Measurements from ENCODE around the gene ZFYVE16. TPM values are rescaled to one million over a fixed set of nuclear protein-coding genes. Genes with fewer than 3 reads are reported as not detected.

Gene ZFYVE16
- total RNA-seq, 1 experiment from 2014 or later = 21.9 TPM

- Histone ChIP-seq H4K91ac (ENCODE audit: insufficient read length, low read depth, low read length) (no peak overlapping the region), H2BK120ac (ENCODE audit: low read depth, low read length, poor library complexity, severe bottlenecking) (no peak overlapping the region), H3K4me2 (ENCODE audit: insufficient read depth, insufficient read length, low read length) (no peak overlapping the region), H2AFZ (ENCODE audit: low read length) (no peak overlapping the region), H2BK5ac (ENCODE audit: insufficient read length, low read length) (no peak overlapping the region), H4K8ac (replicated peaks; ENCODE audit: insufficient read length, low read depth, low read length) (no peak overlapping the region), H3K79me1 (ENCODE audit: insufficient read depth, low read depth, low read length, poor library complexity, severe bottlenecking) (peaks cover 7% of the 10 kb centered on the region), H3K79me2 (ENCODE audit: insufficient read depth, low read length) (peaks cover 5% of the 10 kb centered on the region; the same call in 1 of the 2 replicates), H3K9ac (ENCODE audit: extremely low read depth, insufficient read length, low read length) (no peak overlapping the region), H2BK12ac (ENCODE audit: insufficient read length, low read depth, low read length) (no peak overlapping the region), H3K23ac (ENCODE audit: insufficient read length, low read depth, low read length) (no peak overlapping the region), H2BK20ac (ENCODE audit: low read depth, low read length, poor library complexity, severe bottlenecking) (no peak overlapping the region), H3K9me3 (ENCODE audit: control insufficient read depth, low read depth, low read length) (no peaks in the 10 kb centered on the region), H3K14ac (ENCODE audit: insufficient read depth, low read length) (no peak overlapping the region), H2AK5ac (ENCODE audit: insufficient read length, low read length) (no peak overlapping the region), H3K4me1 (ENCODE audit: insufficient read depth, low read length) (peaks cover 2% of the 10 kb centered on the region; the same call in 1 of the 2 replicates), H2BK15ac (ENCODE audit: low read depth, low read length) (no peak overlapping the region), H3K56ac (ENCODE audit: insufficient read length, low read depth, low read length) (no peak overlapping the region), H3K27me3 (ENCODE audit: insufficient read depth, low read length) (no peaks in the 10 kb centered on the region), H3T11ph (ENCODE audit: low read length) (no peak overlapping the region), H3K23me2 (ENCODE audit: insufficient read length, low read depth, low read length, poor library complexity, severe bottlenecking) (peaks cover 2% of the 10 kb centered on the region), H3K18ac (ENCODE audit: insufficient read length, low read depth, low read length) (no peak overlapping the region), H4K20me1 (ENCODE audit: control insufficient read depth, insufficient read depth, insufficient read length) (no peaks in the 10 kb centered on the region), H3K27ac (ENCODE audit: insufficient read length, low read depth, low read length) (no peak overlapping the region), H3K4ac (ENCODE audit: low read depth, low read length) (no peak overlapping the region), H4K5ac (ENCODE audit: insufficient read length, low read depth, low read length) (no peak overlapping the region)
- Mint-ChIP-seq H3K36me3 (ENCODE audit: insufficient read depth in 1 of 3, low read depth in 3 of 3) (peaks cover 10 to 26% (median 15%) of the 10 kb centered on the region in 3 experiments; a peak in 6 of 7 replicates), H3K9me3 (peaks cover 0 to 2% of the 10 kb centered on the region in 2 experiments; a peak in 1 of 5 replicates), H3K4me3 (no peak overlapping the region), H3K27ac (no peak overlapping the region), H3K27me3 (ENCODE audit: low read depth) (no peaks in the 10 kb centered on the region), H3K4me1 (peaks cover 6 to 11% of the 10 kb centered on the region in 2 experiments)
- TF ChIP-seq CTCF (conservative IDR thresholded peaks at IDR 0.05) = no peak
- WGBS (ENCODE audit: extremely low coverage, insufficient read length, low lambda C conversion rate) = no CpG with 5 or more reads among the region's 1 CpG
- no peak for DNase-seq
Observed at GRCh38 chr5:80414113-80414512, 6.2 kb downstream of the ZFYVE16 start.

Measured in H9 (cell line).